GM12874 (cell line): ENCODE results near the gene GYS2.

ENCODE experiments used
- TF ChIP-seq, protein P1 (sequence below): IDR thresholded peaks from 2 replicates; pipeline ENCODE4 v1.5.1; 2011; ENCODE audit warnings: low read depth, mild to moderate bottlenecking, control low read depth, low read length, moderate library complexity; ENCODE audit not compliant: insufficient read depth

GYS2 gene

DNA sequence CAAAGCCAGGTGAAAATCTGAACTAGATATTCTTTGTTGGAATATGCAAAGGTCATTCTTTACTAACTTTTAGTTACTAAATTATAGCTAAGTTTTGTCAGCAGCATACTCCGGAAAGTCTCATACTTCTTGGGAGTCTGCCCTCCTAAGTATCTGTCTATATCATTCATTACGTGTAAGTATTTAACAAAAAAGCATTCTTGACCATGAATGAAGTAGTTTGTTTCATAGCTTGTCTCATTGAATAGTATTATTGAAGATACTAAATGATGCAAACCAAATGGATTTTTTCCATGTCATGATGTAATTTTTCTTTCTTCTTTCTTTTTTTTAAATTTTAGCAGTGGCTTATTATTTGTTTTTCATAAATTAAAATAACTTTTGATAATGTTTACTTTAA lies 88.4 kb downstream of the GYS2 start:
- TF ChIP-seq, protein P1, sequence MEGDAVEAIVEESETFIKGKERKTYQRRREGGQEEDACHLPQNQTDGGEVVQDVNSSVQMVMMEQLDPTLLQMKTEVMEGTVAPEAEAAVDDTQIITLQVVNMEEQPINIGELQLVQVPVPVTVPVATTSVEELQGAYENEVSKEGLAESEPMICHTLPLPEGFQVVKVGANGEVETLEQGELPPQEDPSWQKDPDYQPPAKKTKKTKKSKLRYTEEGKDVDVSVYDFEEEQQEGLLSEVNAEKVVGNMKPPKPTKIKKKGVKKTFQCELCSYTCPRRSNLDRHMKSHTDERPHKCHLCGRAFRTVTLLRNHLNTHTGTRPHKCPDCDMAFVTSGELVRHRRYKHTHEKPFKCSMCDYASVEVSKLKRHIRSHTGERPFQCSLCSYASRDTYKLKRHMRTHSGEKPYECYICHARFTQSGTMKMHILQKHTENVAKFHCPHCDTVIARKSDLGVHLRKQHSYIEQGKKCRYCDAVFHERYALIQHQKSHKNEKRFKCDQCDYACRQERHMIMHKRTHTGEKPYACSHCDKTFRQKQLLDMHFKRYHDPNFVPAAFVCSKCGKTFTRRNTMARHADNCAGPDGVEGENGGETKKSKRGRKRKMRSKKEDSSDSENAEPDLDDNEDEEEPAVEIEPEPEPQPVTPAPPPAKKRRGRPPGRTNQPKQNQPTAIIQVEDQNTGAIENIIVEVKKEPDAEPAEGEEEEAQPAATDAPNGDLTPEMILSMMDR = no peak

DNA sequence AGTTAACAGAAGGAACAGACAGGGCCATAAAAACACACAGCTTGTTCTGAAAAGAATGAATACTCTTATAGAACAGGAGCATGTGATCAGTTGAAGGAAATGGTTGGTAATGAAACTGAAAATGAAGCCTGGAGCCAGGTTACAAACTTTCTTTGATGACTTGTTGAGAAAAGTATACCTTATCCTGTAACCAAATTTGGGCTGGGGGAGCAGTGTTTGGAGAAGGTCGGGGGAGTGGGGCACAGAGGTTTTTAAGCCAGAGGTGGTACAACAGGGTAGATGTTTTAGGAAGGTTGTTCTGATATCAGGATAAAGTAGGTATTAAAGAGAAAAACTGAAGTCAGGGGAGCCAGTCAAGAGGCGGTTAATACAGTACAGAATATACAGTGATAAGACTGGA lies 94.9 kb downstream of the GYS2 start:
- TF ChIP-seq, protein P1 = no peak

DNA sequence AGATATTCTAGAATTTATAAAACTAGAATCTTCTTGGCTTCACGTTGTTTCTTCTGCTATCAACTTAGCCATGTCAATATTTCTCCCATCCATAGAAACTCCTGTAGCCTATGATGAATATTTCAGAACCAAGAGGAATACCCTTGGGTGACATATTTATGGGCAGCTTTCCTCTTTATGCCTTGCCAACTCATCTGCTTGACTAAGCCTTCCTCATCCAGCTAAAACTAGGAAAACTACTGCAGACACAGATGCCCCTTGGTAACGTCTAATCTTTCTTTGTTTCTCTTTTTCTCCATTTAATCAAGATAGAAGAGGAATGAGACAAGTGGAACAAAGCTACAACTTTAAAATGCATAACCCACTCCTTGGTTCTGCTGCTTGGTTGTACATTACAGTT lies 96.8 kb downstream of the GYS2 start:
- TF ChIP-seq, protein P1 = no peak

DNA sequence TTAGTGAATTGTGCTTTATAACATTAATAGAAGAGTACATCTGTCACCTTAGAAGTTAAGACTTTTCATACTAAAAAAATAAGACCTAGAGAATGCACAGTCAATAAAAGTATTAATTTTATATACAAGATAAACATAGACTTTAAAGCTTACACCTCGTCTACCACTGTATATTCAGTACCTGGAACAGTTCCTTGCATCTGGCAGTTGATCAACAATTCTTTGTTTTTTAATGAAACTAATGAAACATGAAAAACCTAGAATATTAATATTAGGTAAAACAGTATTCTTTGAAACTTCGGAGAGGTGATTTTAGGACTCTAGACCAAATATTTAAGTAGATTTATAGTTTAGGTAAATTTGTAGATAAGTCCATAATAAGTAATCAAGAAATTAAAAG lies 98.8 kb downstream of the GYS2 start:
- TF ChIP-seq, protein P1 = no peak

DNA sequence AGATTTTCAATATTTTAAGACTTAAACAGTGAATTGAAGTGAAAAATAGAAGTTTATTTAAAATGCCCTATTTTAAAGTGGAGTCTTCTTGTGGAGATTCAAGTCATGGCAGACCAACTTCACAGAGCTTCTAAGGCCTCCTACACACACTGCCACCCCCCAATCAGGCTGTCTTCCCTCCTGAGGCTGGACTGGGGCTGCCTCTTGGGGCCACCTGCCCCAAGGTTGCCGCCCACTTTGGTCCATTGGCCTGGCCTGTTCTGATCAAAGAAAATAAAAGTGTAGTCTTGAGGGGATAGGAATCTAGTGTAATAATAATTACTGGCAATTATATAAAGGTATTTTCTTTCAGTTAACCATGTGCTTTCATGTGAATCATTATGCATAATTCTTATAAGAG lies 101.8 kb downstream of the GYS2 start:
- TF ChIP-seq, protein P1 = no peak

DNA sequence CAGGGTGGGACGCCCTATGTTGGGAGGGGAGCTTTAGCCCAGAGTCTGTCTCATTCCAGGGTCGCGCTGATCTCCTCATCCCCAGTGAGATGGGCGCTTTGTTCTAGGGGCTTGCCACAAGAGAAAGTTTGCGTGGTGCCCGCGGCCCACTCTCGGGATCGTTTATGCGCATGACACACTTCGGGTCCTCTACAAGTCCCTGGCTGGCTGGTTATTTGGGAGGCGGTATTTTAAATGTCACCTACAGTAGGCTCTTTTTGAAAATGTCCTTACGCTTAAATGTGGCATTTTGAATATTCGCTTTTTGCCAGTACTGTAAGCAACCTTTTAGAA lies 102.5 kb downstream of the GYS2 start:
- TF ChIP-seq, protein P1 = no peak

DNA sequence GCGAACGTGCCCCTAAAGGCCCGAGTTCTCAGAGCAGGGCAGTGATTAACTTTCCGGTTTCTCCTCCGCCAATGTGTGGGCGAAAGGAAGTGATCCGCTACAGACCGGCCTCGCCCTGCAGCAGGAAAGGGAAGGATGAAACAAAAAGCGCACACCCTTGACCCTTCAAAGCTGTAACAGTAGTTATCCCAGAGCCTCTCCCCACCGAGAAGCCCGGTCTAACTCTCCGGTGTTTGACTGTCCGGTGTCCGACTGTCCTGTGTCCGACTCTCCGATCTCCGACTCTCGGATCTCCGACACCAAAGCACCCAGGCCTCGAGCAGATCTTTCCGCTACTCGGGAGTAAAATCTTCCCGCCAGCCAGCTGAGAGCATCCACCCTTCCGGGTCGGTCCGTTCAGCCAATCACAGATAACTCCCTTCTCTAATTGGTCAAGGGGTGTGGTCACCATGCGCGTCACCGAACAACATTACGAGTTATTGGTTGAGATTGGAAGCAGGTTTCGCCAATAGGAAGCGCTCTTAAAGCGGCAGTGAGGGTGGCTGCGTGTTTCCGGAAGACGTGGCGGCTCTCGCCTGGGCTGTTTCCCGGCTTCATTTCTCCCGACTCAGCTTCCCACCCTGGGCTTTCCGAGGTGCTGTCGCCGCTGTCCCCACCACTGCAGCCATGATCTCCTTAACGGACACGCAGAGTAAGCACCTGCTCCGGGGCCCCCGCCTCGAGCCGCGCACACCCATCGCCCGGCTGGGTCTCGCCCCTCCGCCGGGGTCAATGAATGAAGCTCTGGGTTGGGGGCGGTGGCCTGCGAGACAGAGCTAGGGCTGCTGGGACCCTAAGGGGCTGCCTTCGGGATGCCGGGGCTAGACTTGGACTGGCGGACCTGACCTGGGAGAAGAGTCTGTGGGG lies 103.1 kb downstream of the GYS2 start, which contains the start of the genes GOLT1B and RECQL:
GOLT1B (plus strand) TSS at position 532 of the 906 bp plus-strand sequence; CDS start at position 667, 135 bp downstream.
RECQL (minus strand) TSS at position 378 of the 906 bp plus-strand sequence. CDS start 2,065 bp downstream, outside the sequence.
- TF ChIP-seq, protein P1 = no peak
